Hypothalamus (tissue), 51 donors: ENCODE data around the gene USP12.

Source experiments
- DNase-seq, 51 donors: peaks; one replicate each; lab custom pipeline; 2025; lab: John Stamatoyannopoulos, UW

Gene USP12

DNA sequence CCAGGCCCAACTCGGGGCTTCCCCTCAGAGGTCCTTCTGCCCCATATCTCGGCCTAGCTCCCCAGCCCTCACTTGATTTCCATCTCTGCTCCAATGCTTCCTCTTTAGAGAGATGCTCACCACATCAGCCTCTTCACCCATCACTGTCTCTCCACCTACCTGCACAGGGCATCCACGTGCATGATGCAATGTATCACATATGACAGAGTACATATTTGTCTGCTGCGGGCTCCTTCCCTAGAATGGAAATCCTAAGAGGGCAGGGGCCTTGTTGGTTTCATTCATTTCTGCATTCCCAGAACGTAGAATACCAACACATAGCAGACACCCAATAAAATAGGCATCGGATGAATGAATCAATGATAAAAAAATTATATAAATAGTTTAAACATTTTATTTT is 130.3 kb downstream of the USP12 start:
- no peak for DNase-seq

DNA sequence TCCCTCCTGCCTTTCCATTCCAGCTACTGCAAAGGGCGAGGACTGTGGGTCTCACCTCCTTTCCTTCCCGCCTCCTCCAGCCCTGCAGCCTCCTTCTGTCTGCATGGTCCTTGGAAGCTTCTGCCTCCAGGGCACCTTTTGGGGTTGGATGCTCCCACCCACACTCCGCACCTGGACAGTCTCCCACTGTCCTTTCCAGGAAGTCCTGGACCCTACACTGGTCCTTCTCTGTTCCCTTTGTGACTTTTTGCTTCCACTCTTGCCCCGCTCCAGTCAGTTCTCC is 130.8 kb downstream of the USP12 start:
- DNase-seq, result no peak

GRCh38 chr13:27039171-27039701 is 132.4 kb downstream of the USP12 start:
- DNase-seq, result no peak

DNA sequence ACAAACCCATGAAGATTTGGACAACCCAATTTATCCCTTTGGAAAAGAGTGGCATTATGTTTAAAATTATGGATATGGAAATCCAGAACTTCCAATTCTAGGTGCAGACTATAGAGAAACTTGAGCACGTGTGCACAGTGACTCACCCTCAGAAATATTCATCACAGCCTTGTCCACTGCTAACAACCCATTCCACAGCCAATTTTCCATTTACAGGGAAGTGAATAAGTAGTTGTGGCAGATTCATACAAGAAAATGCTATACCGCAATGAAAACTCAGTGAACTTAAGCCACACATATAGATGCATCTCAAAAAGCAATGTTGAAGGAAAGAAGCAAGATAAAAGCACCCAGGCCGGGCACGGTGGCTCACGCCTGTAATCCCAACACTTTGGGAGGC is 133.3 kb downstream of the USP12 start:
- no peak for DNase-seq

DNA sequence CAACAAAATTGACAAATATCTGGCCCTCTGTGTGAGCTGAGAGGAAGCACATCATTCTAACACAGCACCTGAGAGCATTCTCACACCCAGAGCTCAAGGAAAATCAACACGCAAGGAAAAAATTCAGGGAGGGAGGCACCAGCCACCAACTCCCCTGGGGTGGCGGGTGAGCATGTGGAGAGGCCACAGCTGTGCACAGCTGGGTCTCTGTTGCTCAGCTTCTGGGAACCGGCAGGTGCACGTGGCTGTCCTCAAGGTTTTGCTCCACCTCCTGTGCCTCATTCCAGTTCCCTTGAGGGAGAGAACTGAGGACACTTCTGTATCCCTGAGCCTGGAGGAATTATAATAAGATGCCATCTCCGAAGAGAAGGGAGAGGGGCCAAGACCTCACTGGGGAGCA is 134.0 kb downstream of the USP12 start:
- no peak for DNase-seq

DNA sequence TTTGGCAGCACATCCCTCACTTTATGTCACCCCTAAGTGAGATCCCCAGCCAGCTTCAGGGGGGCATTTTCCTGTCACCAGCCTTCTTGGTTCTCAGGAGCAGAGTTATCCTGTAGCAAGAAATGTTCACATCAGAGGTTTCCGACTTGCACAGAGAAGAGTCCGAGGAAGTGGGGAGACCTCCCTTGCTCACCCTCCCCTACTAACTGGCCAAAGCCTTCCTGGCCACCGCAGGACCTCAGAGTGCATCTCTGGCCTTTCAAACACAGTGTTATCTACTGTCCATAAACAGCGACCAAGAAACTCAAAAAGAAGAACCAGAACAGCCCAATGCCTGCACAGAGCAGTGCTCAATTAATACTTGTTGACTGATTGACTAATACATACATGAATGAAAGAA is 134.4 kb downstream of the USP12 start:
- no peak for DNase-seq

DNA sequence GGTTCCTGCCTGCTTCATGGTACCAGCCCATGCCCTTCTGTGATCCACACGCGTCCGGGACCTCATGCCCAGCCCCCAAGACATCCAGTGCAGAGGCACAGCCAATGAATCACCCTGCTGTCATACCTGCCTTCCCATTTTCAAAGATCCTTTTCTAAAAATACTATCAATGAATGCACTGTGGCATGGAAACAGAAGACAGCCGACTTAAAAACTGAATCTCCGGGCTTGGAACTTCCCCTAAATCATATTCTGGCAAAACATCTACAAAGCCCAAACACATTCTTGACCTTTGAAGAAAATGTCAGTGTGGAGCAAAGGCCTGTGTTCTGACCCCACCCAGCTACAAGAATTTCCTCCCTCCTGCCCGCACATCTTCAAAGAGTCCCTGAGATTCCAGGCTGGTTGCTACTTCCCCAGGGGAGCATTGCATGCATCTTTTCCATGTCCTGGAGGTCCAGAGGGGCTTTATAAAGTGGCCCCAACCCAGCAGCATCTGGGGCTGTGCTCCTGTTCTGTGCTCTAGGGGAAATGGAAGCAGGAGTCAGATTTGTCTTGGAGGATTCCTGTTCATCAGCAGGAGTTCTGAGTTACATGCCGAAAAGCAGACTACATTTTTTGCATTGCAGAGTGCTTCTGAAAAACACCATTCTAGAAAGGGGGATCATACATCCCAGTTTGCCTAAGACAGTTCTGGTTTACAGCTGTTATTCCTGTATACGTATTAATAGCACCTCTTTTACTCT is 135.2 kb downstream of the USP12 start:
- peak in 1 of 51 donors; percentile 33 for DNase-seq

GRCh38 chr13:27035892-27036235 is 135.7 kb downstream of the USP12 start:
- peak in 1 of 51 donors; percentile 20 for DNase-seq

- DNase-seq, result peak in 13 of 51 donors; percentile 5 to 52 (median 14)
These were observed 136.9 kb downstream of the USP12 start for GRCh38 chr13:27034678-27035111.

DNA sequence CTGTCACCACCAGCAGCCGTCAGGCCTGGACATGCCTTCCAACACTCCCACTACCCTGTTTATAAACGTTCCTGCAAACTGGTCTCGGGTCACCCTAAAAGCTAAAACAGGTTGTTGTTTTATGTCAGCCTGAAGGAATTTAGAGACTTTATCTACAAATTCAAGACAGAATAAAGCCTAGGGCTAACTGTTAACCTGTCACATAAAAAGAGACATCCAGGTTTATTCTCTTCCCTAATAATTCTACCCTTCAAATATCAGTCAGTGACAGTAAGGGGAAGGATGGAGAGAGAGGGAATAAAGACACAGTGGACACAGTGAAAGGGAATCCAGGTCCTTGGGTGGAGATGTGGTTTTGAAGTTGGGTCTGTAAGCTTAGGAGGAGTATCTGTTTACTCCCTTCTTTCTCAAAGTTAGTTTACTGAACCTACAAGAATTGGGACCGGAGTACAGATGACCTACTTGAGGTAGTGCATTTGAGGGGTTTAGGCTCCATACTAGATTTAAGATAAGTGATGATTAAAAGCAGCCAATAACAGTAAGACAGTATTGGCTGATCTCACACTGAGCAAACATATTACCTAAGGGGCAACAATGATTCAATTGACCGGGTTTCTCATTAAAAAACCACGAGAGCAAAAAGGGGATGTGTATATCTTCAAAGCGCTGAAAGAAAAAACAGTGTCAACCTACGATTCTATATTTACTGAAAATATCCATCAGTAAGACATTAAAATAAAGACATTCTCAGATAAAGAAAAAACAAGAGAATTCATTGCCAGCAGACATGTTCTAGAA is 142.7 kb downstream of the USP12 start:
- no peak for DNase-seq

- no peak for DNase-seq
These were observed 144.4 kb downstream of the USP12 start for GRCh38 chr13:27027086-27027667.

DNA sequence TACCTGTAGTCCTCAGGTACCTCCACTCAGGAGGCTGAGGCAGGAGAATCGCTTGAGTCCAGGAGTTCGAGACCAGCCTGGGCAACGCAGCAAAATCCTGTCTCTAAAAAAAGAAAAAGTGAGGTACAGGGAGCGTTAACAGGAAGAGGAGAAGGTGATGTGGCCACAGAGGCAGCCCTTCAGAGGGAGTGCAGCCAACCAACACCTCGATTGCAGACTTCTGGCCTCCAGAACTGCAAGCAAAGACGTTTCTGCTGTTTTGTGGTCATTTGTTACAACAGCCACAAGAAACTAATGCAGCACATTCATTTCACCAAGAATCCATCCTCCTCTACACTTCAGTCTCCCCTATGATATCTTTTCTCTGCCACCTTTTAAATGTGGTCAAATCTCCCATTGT is 145.2 kb downstream of the USP12 start:
- DNase-seq, result no peak

- DNase-seq, result no peak
These were observed 146.7 kb downstream of the USP12 start for GRCh38 chr13:27024776-27025492.

DNA sequence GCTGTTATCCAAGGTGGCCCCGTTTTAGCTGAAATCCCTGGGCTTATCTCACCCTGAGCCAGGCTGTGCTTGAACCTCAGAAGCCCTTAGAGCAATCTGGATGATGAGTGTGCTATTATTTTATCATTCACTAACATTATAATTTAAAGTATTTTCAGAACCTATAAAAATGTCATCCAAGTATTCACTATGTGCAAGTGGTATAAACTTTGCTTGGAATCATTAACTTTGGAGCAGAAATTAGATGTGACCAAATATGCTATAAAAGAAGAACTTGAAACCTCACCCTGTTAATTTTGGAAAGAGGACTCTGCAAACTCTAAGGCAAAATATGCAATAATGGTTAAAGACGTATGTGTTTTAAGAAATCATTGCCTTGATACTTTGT is 147.5 kb downstream of the USP12 start:
- no peak for DNase-seq

GRCh38 chr13:27023385-27024073 is 148.1 kb downstream of the USP12 start:
- no peak for DNase-seq

GRCh38 chr13:27022571-27023311 is 148.9 kb downstream of the USP12 start:
- DNase-seq, result peak in 15 of 51 donors; percentile 9 to 67 (median 32)

DNA sequence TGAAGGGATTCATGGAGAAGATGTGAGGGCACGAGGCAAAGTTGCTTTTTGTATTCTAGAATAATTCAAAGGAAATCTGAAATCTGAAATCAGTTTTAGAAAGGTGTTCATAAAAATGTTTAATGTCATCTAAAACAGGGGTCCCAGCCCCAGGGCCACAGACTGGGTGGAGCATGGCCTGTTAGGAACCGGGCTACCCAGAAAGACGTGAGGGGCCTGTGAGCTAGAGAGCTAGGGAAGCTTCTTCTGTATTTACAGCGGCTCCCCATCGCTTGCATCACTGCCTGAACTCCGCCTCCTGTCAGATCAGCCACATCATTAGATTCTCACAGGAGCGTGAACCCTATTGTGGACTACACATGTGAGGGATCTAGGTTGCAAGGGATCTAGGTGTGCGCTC is 151.2 kb downstream of the USP12 start:
- DNase-seq, result no peak

GRCh38 chr13:27018882-27019281 is 152.7 kb downstream of the USP12 start:
- no peak for DNase-seq

GRCh38 chr13:27018344-27018861 is 153.2 kb downstream of the USP12 start:
- DNase-seq, result no peak

DNA sequence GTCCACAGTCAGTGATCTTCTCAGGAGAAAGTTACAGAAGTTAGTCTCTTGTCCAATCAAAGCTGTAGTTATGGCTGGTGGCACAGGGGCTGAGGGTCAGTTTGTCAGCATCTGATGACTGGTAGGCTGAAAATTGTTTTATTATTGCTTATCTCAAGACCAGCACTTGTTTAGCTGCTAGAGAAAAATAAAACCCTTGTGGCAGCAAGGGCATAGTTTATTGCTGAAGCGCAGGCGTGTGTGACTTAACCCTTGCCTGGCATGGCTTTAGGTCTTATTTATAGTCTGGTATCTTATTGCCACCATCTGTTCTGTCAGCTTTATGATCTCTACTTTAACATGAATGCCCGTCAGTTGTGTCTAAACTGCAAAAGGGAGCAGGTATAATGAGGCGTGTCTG is 154.7 kb downstream of the USP12 start:
- no peak for DNase-seq
